Central memory CD8-positive, alpha-beta T cell (primary cell): ENCODE data around the gene MVP.
A peak's percentile ranks its signal among the peaks of the same experiment; 100 is the strongest.
"Not testable (repeated sequence)": the region's sequence is repeated elsewhere in the genome, so short reads cannot be mapped to it uniquely, and the experiment has no call there.

ENCODE experiments used
- ATAC-seq: fragments of 150-1000 bp; cut with Tn5 transposase; replicated peaks from 2 replicates; pipeline ENCODE4 v1.10.0; 2022; ENCODE audit warnings: mild to moderate bottlenecking, moderate FRiP score, moderate number of reproducible peaks; ENCODE audit not compliant: poor library complexity, severe bottlenecking; ENCODE audit errors: extremely low read depth
- DNase-seq, 2 donors: peaks; one replicate each; pipeline ENCODE4 v3.0.0; 2021; ENCODE audit warnings: low spot score in 2 of 2
- H3K27ac Mint-ChIP-seq: one replicate; pipeline ENCODE4 v1.8.0; 2022; ENCODE audit warnings: low read depth, mild to moderate bottlenecking, moderate library complexity, mixed read lengths
- H3K27me3 Mint-ChIP-seq: one replicate; pipeline ENCODE4 v1.8.0; 2022; ENCODE audit warnings: mixed read lengths
- H3K36me3 Mint-ChIP-seq: one replicate; pipeline ENCODE4 v1.8.0; 2022; ENCODE audit warnings: mild to moderate bottlenecking, moderate library complexity, mixed read lengths; ENCODE audit not compliant: insufficient read depth
- H3K4me1 Mint-ChIP-seq: one replicate; pipeline ENCODE4 v1.8.0; 2022; ENCODE audit warnings: mixed read lengths
- H3K4me3 Mint-ChIP-seq: one replicate; pipeline ENCODE4 v1.8.0; 2022; ENCODE audit warnings: mild to moderate bottlenecking, moderate library complexity, mixed read lengths
- H3K9me3 Mint-ChIP-seq: one replicate; pipeline ENCODE4 v1.8.0; 2022; ENCODE audit warnings: mixed read lengths

MVP gene

DNA sequence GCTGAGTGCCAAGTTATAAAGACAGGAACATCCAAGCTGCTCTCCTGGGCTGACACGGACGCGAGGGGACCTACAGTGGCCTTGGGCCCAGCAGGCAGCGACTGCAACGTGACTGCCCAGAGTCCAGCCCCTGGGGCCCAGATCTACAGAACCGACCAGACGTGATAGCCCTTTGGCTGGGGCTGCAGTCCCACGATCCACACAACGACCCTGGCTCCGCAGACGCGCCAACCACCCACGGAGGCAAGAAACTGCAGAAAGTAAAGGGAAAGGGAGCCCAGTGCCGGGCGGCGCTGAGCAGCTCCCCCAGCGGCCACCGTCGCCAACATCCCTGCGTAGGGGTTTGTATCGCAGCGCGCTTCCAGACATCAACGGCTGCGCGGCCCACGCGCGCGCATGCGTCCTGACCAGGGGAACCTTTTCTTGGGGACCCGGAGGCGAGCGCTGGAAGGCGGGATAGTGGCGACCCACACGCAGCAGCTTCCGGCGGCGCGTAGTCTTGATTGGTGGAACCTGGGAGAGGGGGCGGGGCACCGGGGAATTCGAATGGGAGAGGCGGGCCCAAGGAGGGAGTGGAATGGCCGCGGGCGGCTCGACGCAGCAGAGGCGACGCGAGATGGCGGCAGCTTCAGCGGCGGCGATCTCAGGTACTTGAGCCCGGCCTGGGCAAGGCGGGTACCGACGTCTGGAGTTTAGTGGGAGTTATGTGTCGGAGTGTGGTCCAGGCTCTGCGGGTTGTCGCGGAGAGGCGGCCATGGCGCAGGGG is 29.9 kb upstream of the MVP start, which contains the start of gene KIF22:
KIF22 (plus strand) TSS at position 569 of the 766 bp plus-strand sequence; CDS start at position 578, 9 bp downstream.
- Mint-ChIP-seq H3K27me3 (no peaks in the 10 kb centered on the region), H3K36me3 (peaks cover 13% of the 10 kb centered on the region), H3K27ac (peak within 1 kb of the TSS; percentile 92), H3K4me3 (peak within 1 kb of the TSS; percentile 97), H3K4me1 (peaks cover 46% of the 10 kb centered on the region), H3K9me3 (no peaks in the 10 kb centered on the region)
- ATAC-seq (peak; percentile 90), DNase-seq (peak; percentile 99 to 100)

DNA sequence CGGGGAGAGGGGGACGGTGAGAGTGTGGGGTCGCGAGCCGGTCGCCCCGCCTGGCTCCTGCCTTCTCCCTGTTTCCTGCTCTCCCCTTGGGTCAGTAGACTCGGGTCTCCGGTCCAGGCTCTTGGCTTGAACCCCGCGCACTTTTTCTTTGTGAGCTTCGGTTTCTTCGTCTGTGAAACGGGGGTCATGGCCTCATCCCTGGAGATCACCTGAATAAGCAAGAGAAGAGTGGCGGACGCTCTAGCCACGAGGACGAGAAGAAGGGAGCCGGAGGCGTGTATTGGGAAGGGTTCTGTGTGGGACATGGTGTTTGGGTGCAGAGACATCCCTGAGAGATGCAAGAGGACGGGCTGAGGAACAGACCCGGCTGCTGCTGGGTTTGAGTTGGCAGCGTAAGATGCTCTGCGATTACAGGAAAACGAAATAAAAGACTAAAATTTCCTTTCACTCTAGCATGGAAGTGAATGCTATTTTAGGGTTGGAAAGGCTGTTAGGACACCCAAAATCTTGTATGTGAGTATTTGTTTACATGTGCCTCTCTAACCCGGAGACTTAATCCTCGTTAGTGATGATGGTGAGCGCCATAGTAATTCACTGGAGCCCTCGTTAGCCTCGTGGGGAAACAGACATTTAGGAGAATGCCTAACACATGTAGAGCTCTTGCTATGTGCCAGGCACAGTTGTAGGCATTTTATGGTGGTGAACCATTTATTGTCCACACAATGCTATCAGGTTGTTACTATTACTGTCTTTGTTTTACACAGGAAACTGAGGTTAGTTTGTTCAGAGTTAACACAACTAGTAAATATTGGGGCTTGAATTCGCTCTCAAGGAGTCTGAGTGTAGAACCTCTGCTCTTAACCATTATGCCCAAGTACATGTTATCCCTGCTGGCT is 29.1 kb upstream of the MVP start:
- peak; percentile 10 for ATAC-seq
- H3K4me3 Mint-ChIP-seq, result peak overlapping the region; percentile 97
- H3K27ac Mint-ChIP-seq, result peak overlapping the region; percentile 92
- no peaks in the 10 kb centered on the region for H3K27me3 Mint-ChIP-seq
- H3K36me3 Mint-ChIP-seq, result peaks cover 19% of the 10 kb centered on the region
- peaks cover 44% of the 10 kb centered on the region for H3K4me1 Mint-ChIP-seq
- no peak for DNase-seq
- no peaks in the 10 kb centered on the region for H3K9me3 Mint-ChIP-seq

DNA sequence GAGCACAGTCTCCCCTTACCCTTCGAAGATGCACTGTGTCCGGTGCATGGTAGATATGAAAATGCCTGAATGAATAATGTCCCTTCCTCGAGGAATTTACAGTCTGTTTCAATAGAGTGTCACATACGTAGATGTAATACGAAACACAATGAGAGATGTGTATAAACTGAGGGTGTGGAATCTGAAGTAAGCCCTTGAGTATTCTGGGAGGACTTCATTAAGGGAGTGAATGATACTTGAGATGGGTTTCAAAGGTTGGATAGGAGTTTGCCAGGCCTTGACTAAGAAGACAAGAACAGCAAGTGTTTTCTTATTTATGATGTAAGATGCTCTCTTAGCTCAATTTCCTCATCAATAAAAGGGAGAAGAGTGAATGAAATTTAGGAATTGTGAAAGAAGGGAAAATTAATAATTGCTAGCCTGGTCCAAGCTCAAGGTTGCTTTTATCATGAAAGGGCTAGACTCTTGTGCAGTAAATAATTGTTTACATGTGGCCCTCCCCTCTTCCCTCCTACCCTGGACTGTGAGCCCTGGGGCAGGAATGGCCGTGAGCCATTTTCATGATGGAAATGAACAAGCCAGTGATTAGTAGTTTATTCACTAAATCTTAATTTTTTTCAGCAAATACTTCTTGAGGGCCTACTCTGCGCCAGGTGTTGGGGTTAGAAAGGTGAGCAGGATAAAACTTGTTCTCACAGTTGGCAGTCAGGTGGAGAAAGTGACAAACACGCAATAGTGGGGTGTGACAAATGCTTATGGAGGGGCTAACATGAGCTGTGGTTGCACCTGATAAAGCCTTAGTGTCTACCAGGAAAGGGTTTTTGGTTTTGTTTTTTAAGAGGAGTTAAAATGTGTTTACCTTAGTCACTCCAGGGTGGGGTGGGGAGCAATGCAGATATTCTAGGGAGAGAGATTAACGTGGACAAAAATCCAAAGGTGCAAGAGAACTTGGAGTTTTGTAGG is 28.1 kb upstream of the MVP start:
- Mint-ChIP-seq H3K36me3 (peaks cover 26% of the 10 kb centered on the region), H3K4me3 (peak overlapping the region; percentile 97), H3K4me1 (peaks cover 44% of the 10 kb centered on the region), H3K27ac (peak overlapping the region; percentile 92), H3K9me3 (no peaks in the 10 kb centered on the region), H3K27me3 (no peaks in the 10 kb centered on the region)
- no peak for ATAC-seq
- DNase-seq, result no peak

DNA sequence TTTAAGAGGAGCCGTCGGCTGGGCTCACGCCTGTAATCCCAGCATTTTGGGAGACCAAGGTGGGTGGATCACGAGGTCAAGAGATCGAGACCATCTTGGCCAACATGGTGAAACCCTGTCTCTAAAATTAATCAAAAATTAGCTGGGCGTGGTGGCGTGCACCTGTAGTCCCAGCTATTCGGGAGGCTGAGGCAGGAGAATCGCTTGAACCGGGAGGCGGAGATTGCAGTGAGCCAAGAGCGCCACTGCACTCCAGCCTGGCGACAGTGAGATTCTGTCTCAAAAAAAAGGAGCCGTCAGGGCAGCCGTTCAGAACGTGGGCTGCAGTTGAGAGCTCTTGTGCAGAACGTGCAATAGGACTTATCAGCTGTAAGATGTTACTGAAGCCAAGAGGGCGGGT is 27.1 kb upstream of the MVP start:
- not testable (repeated sequence) for ATAC-seq, H3K27me3 Mint-ChIP-seq, DNase-seq, H3K9me3 Mint-ChIP-seq
- Mint-ChIP-seq H3K27ac (peak overlapping the region; percentile 92), H3K4me3 (peak overlapping the region; percentile 97), H3K36me3 (peaks cover 35% of the 10 kb centered on the region), H3K4me1 (peaks cover 49% of the 10 kb centered on the region)

DNA sequence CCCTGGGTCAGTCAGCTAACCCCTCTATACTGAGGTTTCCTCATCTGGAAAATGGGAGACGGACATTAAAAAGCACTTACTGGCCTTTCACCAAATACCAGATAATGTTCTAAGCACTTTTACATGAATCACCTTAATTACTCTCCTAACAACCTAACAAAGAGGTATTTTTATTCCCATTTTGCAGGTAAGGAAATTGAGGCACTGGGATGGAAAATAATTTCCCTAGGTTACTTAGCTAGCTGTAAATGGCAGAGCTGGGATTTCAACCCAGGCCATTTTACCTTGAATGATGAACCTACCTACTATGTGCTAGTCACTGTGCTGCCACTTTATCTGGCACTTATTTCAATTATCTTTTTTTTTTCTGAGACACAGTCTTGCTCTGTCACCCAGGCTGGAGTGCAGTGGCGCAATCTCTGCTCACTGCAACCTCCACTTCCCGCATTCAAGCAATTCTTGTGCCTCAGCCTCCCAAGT is 26.0 kb upstream of the MVP start:
- Mint-ChIP-seq H3K4me3 (no peak overlapping the region), H3K4me1 (peaks cover 52% of the 10 kb centered on the region), H3K9me3 (no peaks in the 10 kb centered on the region), H3K36me3 (peaks cover 41% of the 10 kb centered on the region), H3K27ac (no peak overlapping the region), H3K27me3 (no peaks in the 10 kb centered on the region)
- no peak for DNase-seq
- no peak for ATAC-seq

DNA sequence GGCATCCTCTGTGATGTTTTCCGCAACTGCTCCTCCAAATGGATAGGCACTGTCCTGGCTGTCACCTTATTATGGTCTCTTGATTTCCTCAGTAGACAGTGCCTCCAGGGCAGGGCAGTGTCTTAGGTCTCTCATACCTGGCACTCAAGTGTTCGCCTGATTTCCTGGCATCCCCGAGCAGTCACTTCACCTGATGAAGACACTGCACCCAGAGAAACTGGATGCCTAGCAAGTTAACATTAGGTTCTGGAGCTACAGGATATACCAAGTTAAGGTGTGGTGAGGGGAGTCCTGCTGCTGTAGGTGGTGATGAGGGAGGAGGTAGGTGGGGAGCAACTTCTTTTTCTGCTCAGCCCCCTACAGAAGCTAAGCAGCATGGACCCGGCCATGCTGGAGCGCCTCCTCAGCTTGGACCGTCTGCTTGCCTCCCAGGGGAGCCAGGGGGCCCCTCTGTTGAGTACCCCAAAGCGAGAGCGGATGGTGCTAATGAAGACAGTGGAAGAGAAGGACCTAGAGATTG is 17.8 kb upstream of the MVP start:
- Mint-ChIP-seq H3K9me3 (no peaks in the 10 kb centered on the region), H3K27ac (no peak overlapping the region), H3K4me1 (peaks cover 32% of the 10 kb centered on the region), H3K4me3 (no peak overlapping the region), H3K27me3 (no peaks in the 10 kb centered on the region), H3K36me3 (peaks cover 55% of the 10 kb centered on the region)
- no peak for DNase-seq
- no peak for ATAC-seq

DNA sequence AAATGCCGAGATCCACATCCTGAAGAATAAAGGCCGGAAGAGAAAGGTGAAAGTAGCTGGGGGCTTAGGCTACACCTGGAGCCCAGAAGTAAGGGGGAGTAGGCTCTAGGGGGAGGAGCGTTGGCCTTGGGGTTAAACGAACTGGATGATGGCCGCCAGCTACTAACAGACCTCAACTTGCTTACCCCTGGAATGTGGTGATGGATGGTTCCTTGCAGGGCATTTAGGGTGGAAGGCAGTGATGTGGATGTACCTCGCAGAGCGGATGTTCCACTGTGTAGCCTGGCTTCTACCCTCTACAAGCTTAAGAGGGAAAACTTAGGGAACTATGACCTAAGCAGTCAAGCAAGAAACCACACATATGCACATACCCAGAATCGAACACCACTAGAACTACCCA is 16.2 kb upstream of the MVP start:
- Mint-ChIP-seq H3K4me1 (peaks cover 39% of the 10 kb centered on the region), H3K36me3 (peaks cover 58% of the 10 kb centered on the region), H3K27ac (peak overlapping the region; percentile 99), H3K27me3 (no peaks in the 10 kb centered on the region), H3K4me3 (peak overlapping the region; percentile 96), H3K9me3 (no peaks in the 10 kb centered on the region)
- ATAC-seq, result no peak
- no peak for DNase-seq

DNA sequence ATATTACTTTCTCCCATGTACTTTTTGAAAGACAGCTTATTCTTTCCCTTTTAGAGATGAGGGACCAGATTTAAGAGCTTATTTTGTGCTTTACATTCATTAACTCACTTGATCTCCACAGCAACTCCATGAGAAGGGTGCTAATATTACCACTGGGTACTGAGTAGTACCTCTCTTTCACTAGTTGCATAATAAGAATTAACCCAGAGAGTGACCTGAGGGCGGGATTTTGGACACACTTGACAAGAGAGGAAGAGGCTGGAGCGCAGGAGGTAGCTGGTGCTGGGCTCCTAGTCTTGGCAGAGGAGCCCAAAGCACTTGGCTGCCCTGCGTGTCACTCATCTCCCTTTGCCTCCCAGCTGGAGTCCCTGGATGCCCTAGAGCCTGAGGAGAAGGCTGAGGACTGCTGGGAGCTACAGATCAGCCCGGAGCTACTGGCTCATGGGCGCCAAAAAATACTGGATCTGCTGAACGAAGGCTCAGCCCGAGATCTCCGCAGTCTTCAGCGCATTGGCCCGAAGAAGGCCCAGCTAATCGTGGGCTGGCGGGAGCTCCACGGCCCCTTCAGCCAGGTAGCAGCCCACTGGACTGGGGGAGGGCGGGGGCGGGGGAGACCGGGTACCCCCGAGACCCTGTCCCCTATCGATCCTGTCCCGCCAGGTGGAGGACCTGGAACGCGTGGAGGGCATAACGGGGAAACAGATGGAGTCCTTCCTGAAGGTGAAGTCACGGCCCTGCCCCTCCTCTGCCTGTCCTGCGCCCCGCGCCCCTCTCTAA is 15.6 kb upstream of the MVP start:
- Mint-ChIP-seq H3K9me3 (no peaks in the 10 kb centered on the region), H3K27me3 (no peaks in the 10 kb centered on the region), H3K27ac (peak overlapping the region; percentile 99), H3K4me1 (peaks cover 42% of the 10 kb centered on the region), H3K4me3 (peak overlapping the region; percentile 96), H3K36me3 (peaks cover 57% of the 10 kb centered on the region)
- DNase-seq (no peak), ATAC-seq (no peak)

DNA sequence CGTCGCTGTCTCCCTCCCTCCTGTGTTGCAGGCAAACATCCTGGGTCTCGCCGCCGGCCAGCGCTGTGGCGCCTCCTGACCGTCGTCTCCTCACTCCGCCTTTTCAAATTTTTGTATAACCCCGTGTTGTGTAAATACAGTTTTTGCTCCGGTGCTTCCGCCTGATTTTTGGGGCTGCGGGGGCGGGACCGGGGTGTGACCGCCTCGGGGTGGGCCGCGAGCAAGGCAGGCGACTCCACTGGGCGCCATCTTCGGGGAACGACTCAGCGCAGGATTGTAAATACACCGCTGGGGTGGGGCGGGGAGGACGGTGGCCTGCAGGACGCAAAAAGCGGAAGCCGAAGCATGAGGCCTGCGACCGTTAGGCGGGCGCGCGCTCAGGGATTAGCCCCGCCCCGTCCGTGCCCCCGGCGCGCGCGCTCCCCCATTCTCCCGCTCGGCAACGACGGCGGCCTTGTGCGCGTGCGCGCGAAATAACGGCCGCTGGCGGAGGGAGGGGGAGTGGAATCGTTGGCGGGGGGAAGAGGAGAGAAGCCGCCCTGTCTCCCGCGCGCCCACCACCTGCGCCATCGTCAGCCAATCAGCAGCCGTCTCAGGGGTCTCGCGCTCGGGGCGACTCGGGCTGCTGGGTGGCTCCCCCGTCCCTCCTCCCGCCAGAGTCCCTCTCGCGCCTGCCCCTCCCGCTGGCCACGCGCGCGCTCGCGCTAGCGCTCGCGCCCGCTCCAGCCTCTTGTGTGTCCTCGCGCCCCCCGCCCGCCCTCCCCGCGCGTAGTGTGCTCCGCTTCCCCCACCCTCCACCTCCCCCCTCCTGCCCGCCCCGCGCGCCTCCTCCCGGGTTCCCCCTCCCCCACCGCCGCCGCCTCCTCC is 14.8 kb upstream of the MVP start:
- H3K36me3 Mint-ChIP-seq, result peaks cover 58% of the 10 kb centered on the region
- ATAC-seq (peak; percentile 63), DNase-seq (peak; percentile 89 to 97)
- H3K4me1 Mint-ChIP-seq, result peaks cover 50% of the 10 kb centered on the region
- peak overlapping the region; percentile 96 for H3K4me3 Mint-ChIP-seq
- H3K27ac Mint-ChIP-seq, result peak overlapping the region; percentile 99
- no peaks in the 10 kb centered on the region for H3K9me3 Mint-ChIP-seq
- no peaks in the 10 kb centered on the region for H3K27me3 Mint-ChIP-seq

DNA sequence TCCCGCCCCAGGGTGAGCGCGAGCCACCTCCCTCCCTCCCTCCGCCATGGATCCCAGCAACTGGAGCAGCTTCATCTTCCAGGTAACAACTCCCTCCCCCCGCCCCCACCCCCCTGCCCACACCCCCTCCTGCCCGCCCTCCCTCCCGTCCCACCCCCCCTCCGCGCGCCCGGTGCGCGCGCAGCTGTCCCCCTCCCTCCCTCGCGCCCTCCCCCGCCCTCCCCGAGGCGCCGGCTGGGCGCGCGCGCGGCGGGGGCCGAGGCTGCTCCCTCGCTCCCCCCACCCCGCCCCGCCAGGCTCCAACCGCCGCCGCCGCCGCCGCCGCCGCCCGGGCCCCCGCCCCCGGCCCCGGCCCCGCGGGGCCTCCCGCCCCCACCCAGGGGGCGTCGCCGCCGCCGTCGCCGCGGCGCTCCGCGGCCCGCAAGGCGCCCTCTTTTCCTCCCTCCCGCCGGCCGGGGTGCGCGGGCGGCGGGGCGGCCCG is 14.1 kb upstream of the MVP start, which contains the start of gene MAZ:
MAZ (plus strand) TSS at position 431 of the 481 bp plus-strand sequence. CDS start 173 bp downstream, outside the sequence.
- Mint-ChIP-seq H3K27me3 (no peaks in the 10 kb centered on the region), H3K4me1 (peaks cover 57% of the 10 kb centered on the region), H3K4me3 (peak within 1 kb of the TSS; percentile 96), H3K27ac (peak within 1 kb of the TSS; percentile 99), H3K9me3 (no peaks in the 10 kb centered on the region), H3K36me3 (peaks cover 52% of the 10 kb centered on the region)
- DNase-seq (no peak), ATAC-seq (no peak)
